ENCODE results near the gene ARMC12. TPM values are rescaled to one million over a fixed set of nuclear protein-coding genes. Genes with fewer than 3 reads are reported as not detected.

Gene ARMC12
- total and polyA plus RNA-seq, 2 of the 13 experiments (the other 11 are each of a cell fraction or from before 2014, with no cell fraction given), result 1.3 TPM; not detected in 1

GRCh38 chr6:35739645-35740524 is 3.1 kb downstream of the ARMC12 start (continued):
- no peak for TF ChIP-seq ATF3 (CRISPR knock-in tag; IDR thresholded peaks at IDR 0.05)
- peak; percentile 46; the same call in 1 of the 2 replicates for TF ChIP-seq ZNF501 (CRISPR knock-in tag; IDR thresholded peaks at IDR 0.05)
- TF ChIP-seq PBX3 (CRISPR knock-in tag; IDR thresholded peaks at IDR 0.05; ENCODE audit: borderline replicate concordance), result no peak
- no peak for TF ChIP-seq ZNF484 (CRISPR knock-in tag; IDR thresholded peaks at IDR 0.05; ENCODE audit: borderline replicate concordance, low read depth)
- TF ChIP-seq LRRFIP1 (CRISPR knock-in tag; conservative IDR thresholded peaks at IDR 0.05), result no peak
- no peak for TF ChIP-seq NR1H2 (CRISPR knock-in tag; IDR thresholded peaks at IDR 0.05; ENCODE audit: borderline replicate concordance, low read depth)
- no peak for TF ChIP-seq HOXA9 (CRISPR knock-in tag; IDR thresholded peaks at IDR 0.05; ENCODE audit: borderline replicate concordance)
- TF ChIP-seq E2F2 (CRISPR knock-in tag; IDR thresholded peaks at IDR 0.05; ENCODE audit: borderline replicate concordance), result no peak
- TF ChIP-seq PHF20 (CRISPR knock-in tag; IDR thresholded peaks at IDR 0.05), result no peak
- TF ChIP-seq ZNF136 (CRISPR knock-in tag; IDR thresholded peaks at IDR 0.05; ENCODE audit: low read depth), result no peak
- TF ChIP-seq KIAA2018 (CRISPR knock-in tag; IDR thresholded peaks at IDR 0.05; ENCODE audit: borderline replicate concordance), result no peak; the same call in 1 of the 2 replicates
- TF ChIP-seq MTF2 (CRISPR knock-in tag; IDR thresholded peaks at IDR 0.05; ENCODE audit: borderline replicate concordance), result no peak

Measured in HepG2 (cell line).